Medulla oblongata (tissue), 1 donor: Measurements from ENCODE around the gene NHS.

Experiments
- DNase-seq: peaks from one replicate; pipeline ENCODE4 v3.0.0-alpha.2; 2015; ENCODE audit errors: extremely low spot score

Gene NHS

DNA sequence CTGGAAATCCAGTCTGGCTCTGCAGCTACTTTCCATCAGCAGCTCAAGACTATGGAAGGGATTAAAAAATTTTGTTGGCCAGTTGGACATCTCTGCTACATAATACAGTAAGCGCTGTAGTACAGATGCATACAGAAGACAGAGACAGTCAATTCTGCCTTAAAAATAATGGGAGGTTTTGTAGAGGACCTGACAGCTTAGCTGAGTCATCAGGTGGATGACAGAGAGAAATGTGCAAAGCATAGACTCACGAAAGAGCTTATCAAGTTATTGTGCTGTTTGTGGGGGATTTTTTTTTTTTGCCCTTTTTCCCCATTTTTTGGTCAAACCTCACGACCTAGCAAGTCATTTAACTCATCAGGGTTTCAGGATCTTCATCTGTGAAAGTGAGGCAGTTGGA, 213.3 kb downstream of the NHS start:
- DNase-seq, result no peak

- DNase-seq, result peak; percentile 64
Observed at GRCh38 chrX:17590892-17591740, 216.1 kb downstream of the NHS start.

GRCh38 chrX:17591741-17592110, 216.7 kb downstream of the NHS start:
- no peak for DNase-seq

GRCh38 chrX:17592117-17592516, 217.1 kb downstream of the NHS start:
- DNase-seq, result peak; percentile 21

GRCh38 chrX:17594693-17595092, 219.7 kb downstream of the NHS start:
- DNase-seq, result no peak

DNA sequence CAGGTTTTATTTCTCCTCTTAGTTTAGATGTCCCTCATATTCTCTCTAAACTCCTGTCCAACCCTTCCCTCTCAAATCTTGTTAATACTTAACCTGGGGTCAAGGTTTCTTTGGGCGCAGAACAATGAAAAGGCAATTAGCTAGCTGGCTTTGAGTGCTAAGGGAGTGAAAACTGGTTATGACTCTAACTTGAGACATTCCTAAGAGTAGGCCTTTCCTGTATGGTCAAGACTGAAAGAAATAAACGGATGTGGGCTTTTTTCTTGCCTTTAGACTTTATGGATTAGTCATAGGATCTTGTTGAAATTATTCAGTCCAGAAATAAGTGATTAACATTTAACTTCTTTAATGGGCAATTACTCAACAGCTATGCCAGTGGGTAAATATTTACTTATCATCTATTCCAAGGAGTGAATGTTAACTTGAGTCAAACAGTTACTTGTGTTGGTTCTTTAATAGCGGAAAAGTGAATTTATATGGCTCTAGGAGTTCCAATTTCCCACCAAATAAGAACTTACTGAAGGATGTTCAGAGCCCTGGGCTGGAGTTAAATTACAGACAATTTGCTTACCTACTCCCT, 220.5 kb downstream of the NHS start:
- no peak for DNase-seq

DNA sequence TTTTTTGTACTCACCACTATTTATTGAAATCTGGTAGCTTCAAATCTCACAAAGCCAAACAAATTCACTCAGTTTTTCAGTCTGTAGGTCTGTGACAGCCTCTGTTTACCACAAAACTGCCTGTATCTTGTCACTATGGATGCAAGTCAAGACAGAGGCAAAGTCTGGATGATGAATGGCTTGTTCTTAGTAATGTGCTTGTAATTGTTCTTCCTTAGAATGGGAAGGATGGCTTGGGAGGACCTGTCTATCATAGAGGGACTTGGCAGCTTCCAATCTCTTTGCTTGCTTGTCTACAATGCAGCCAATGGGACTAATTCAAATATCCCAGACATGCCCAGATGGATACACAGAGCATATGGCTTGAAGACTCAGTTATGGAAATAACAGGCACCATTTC, 221.1 kb downstream of the NHS start:
- DNase-seq, result no peak

- DNase-seq, result no peak
Observed at GRCh38 chrX:17596546-17597205, 221.7 kb downstream of the NHS start.

DNA sequence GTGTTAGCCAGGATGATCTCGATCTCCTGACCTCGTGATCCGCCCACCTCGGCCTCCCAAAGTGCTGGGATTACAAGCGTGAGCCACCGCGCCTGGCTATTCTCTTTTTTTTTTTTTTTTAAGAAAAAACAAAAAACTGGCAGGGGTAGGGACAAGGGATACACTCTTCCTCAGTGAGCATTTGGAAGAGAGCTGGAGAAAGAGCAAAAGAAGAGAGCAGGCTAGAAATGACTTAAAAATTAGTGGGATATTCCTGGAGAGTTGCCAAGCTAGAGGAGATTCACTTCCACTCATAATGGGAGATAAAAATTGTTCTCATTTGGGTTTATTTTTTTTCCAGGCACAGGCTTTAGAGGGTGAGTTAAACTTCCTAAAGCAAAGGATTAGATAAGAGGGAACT, 222.3 kb downstream of the NHS start:
- no peak for DNase-seq

DNA sequence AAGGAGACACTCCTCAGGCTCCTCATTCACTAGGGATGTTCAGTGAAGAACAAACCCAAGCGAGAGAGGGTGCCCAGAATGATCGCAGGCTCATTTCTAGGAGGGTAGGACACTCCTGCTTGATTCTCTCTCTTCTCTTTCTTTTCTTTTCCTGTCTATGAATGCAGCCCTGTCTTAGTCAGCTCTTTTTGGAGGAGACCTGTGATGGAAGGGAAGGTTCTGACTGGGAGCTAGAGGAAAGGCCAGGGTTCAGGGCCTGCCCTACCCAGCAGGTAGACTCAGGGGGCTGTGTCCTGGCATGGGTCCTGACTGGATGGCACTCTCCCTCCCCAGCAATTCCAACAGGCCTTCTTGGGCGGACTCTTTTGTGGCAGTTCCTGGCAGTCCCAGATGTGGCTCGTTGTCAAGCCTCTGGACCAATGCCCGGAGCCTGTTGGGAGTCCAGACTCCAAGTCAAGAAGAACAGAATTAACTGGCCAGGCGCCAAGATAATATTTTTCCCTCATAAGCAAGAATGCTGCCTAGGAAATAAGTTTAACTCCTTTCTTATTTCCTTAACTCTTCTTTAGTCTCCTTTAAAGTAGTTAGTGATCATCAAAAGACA, 222.9 kb downstream of the NHS start:
- DNase-seq, result peak; percentile 51

DNA sequence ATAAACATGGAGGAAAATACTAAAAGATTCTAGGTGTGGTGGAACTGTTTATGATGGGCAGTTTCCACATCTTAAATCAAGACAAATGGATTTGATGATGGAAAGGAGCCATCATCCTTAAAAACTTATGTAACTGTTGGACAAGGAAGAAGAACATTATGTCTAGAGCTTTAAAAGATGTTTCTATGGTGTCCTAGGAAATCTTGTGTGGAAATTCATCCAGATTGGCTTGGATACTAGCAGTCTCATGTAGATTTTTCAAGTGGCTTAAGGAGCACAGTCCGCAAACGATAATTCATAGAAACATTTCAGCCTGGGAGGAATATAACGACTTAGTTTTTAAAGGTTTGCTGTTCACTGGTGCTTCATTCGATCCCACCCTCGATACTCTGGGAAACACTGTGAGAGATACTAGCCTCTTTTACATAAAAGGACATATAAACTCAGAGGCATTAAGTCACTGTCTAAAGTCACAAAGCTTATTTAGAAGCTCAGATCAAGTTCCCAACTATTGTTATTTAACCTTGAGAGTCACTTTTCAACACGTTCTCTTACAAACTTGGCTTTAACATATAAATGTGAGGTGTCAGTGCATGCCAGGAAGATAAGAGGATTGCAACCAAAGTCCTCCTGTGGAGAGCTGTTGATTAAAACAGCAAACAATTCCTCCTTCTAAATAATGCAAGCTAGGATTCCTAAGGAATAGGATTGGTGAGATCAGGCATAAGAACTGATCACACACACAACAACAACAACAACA, 226.6 kb downstream of the NHS start:
- no peak for DNase-seq

DNA sequence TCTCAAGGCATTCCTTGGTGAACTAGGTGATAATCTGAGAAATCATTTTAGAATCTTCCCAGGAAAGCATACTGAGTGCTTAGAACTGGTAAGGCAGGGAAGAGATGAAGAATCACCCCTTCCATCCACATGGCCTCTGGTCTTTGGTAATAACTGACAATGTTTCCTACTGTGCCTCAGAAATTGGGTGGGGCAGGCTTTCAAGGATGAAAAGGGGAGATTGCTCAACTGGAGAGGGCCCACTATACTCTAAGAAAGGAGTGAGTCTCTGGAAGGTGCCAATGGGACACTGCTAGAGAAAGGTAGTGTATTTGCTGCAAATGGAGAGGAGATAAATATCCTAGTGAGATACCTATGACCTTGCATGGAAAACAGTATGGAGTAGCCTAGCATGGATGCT, 227.2 kb downstream of the NHS start:
- no peak for DNase-seq

GRCh38 chrX:17603196-17603595, 228.2 kb downstream of the NHS start:
- no peak for DNase-seq

DNA sequence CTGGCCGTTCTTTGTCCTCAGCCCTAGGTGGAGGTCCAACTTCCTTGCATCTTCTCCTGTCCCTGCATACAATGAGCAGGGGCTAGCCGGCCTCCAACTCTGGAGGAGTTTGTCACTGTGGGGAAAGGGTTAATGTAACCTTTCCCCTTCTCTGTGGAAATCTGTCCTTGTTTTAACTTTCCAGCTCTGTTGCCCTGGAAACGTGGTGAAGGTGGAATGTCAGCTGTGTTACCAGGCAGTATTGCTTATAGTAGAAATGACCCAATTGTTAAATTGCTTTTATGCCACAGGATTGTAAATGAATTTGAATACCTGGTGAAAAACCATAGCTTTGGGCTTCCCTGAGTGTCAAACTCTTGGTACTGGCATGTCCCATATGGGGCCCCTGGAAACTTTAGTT, 230.7 kb downstream of the NHS start:
- no peak for DNase-seq

DNA sequence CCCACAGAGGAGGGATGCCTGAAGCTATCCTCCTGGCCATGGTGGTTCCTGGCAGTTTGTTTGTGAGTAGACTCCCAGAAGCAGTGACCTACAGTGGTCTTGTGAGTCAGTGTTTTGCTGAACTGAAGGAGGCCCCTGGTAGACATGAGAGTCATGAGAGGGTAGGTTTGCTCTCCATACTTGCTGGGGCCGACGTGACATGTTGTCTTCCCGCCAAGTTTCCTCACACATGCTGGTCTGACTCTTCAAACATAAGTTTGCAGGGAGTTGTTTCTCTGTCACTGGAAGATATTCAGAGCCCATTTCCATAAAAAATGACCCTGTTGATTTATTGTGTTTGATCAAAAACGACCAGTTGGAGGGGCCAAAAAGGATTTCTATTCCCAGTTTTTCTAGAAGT, 231.2 kb downstream of the NHS start:
- DNase-seq, result no peak

DNA sequence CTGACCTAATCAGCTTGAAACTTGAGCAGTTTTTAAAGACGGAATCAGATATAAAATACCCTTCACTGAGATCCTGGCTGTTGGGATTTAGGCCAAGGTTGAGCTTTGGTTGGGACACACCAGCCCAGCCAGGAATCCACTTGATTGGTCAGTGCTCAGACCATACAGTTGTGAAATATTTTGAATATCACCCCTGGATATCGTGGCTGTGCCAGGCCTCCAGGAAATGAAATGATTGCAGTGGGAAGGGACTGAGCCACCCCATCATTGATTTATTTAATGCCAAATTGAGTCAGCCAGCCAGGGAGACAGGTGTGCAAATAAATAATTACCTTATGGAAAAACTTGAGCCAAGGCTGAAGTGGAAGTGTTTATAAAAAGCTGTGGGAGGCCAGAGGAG, 233.9 kb downstream of the NHS start:
- no peak for DNase-seq

GRCh38 chrX:17610788-17611187, 235.8 kb downstream of the NHS start:
- DNase-seq, result no peak

- DNase-seq, result no peak
Observed at GRCh38 chrX:17613979-17614588, 239.1 kb downstream of the NHS start.

DNA sequence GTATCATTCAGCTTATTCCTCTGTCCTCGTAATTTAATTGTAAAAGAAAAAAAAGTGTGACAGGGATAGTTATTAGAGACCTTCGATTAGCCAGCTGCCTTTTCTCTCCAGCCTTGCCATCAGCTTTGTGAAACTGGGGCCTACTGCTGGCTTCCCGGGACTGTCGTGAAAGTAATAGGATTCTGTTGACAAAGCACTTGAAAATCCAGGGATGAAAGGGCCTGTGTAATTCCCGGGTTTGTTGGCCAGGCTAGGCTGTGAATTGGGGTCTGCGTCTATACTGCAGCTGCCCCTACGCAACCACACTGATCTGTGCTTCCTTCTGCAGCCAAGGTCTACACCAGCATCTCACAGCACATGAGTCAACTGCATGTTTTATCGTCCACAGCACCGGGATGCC, 241.9 kb downstream of the NHS start:
- DNase-seq, result no peak

GRCh38 chrX:17617806-17618205, 242.8 kb downstream of the NHS start:
- no peak for DNase-seq

DNA sequence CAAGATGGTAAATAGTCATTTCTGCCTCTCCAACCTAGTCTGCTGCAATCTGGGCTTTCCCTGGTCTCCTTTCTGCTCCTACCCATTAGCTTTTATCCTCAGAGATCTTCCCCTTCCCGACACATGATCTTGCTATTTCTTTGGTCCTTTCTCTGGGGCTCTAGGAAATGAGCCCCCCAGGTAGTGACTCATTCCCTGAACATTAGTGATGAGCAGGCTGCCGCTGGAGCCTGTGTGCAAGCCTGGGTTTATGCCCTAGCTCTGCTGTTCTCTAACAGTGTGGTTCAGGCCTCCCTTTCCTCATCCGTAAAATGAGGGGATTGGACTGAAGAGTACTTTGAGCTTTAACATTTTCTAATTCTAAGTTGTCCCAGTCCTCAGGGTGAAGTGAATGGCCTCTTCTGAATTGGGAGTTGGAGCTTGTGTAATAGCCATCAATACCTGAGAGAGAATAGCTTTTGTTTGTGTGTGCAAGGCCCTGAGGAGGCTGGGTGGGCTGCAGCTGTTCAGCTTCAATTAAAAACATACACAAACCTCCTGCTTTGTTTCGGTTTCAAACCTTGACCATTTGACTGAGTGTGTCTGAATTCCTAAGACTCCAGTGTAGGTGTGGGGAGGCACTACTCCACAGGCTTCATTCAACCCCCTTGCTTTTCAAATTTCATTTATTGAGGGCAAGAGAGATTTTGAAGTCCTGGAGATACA, 246.7 kb downstream of the NHS start:
- DNase-seq, result no peak
